ENCODE data around the gene CNTNAP2.

Gene CNTNAP2

GRCh38 chr7:147857152-147858140, 1740.8 kb downstream of the CNTNAP2 start:
- no peak for DNase-seq (ENCODE audit: low spot score)

GRCh38 chr7:147858421-147858820, 1741.8 kb downstream of the CNTNAP2 start:
- DNase-seq (ENCODE audit: low spot score) = no peak

DNA sequence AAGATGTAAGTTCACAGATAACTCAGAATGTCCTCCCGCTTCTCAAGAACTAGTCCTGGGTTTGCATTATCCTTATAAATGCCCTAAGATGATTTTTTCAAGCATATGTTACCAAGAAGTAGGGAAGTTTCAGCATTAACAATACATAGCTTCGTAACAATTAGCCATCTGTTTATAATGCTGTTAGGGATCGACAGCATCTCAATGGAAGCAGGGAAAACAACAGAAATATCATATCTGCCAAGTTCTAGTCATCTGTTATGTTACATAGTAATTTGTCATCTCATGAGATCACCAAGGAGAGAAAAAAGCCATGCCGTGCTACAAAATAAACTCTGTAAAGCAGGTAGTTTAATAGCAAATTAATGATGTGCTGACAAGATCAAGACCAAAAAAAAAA, 1742.4 kb downstream of the CNTNAP2 start:
- no peak for DNase-seq (ENCODE audit: low spot score)

DNA sequence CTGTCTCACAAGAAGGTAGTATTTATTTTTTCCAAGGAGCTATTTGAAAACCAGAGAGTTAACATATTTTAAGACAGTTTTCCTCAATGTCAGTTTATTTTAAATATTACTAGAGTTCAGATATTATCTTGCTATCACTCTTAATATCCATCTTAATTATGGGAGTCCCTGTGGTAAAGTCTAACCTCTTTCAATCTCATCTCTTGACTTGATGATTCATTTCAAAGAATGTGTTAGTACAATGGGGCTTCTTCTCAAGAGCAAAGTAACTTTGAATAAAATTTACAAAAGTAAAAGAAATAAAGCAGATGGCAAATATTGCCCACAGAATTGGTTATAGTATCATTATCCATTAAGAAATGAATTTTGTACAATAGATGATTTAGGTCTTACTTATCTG, 1742.9 kb downstream of the CNTNAP2 start:
- DNase-seq (ENCODE audit: low spot score) = no peak

DNA sequence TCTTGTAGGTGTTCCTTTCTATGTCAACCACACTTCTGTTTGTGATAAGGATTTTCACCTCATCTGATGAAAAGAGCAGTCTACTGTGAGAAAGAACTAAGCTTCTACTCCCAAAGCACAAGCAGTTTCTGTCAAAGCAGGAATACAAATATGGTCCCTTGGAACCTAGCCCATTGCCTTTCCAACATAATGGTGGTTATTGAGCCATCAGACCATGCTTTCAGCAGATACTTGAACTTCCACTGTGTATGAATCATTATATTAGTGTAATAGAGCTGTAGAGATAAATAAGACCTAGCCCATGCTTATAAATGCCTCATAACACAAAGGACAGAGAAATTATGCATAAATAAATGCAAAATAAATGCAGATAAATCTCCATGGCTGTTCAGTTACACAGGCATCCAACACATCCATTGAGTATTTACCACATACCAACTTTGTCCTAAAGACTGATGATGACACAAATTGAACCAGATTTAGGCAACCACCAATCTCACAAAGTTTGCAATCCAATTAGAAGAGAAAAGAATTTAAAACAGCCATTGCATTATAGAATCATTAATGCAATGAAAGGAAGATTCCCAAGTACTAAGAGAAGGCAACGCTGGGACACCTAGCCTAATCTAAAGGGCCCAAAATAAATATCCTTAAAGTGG, 1744.6 kb downstream of the CNTNAP2 start:
- DNase-seq (ENCODE audit: low spot score) = peak; percentile 68

DNA sequence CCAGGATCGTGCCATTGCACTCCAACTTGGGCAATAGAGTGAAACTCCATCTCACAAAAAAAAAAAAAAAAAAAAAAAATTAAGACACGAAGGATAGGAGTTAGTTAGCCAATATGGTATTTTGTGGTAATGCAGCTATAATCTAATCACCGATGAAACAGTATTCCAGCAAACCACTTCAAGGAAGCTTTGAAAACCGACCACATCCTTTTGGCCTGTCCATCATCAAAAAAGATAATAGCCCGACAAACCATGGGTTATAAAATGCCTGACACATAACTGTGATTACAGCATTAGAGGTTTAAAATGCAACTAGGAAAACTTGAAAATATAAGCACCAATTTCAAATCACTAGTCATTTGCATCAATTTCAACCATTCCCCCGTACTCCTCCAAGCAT, 1745.3 kb downstream of the CNTNAP2 start:
- DNase-seq (ENCODE audit: low spot score) = no peak

DNA sequence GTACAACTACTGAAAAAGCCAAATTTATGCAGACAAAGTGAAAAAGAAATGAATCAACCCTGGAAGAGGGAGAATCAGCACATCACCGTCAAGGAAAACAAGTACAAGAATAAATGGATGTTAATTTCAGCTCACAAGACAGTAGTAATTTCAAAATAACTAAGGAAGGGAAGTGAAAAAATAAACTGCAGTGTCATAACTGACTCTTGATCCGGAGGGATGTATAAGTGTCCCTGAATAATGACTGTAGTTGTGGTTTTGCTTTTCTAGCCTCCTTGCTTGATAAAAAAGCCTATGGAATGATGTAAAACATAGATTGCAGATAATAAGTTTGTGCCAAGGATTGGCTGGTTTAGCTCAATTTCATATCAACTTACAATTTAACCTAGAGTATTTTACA, 1752.9 kb downstream of the CNTNAP2 start:
- DNase-seq (ENCODE audit: low spot score) = no peak

GRCh38 chr7:147878912-147879661, 1762.5 kb downstream of the CNTNAP2 start:
- DNase-seq (ENCODE audit: low spot score) = no peak

GRCh38 chr7:147885869-147886268, 1769.3 kb downstream of the CNTNAP2 start:
- no peak for DNase-seq (ENCODE audit: low spot score)

- peak; percentile 21 for DNase-seq (ENCODE audit: low spot score)
Measured at GRCh38 chr7:147894271-147894670, 1777.7 kb downstream of the CNTNAP2 start.

DNA sequence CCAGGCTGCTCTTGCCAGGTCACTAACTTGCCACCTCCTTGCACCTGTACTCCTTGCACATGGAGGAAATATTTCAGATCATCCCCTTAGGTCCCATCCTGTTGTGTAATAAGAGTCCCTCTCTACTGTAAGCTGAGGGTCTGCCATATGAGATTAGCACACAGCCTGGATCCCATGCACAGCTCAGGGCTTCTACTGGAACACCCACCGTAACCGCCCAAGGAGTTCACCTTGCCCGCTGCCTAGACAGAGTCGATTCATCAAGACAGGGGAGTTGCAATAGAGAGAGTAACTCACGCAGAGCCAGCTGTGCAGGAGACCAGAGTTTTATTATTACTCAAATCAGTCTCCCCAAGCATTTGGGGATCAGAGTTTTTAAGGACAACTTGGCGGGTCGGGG, 1779.5 kb downstream of the CNTNAP2 start:
- no peak for DNase-seq (ENCODE audit: low spot score)

- DNase-seq (ENCODE audit: low spot score) = no peak
Measured at GRCh38 chr7:147903536-147904218, 1787.1 kb downstream of the CNTNAP2 start.

GRCh38 chr7:147904219-147904576, 1787.6 kb downstream of the CNTNAP2 start:
- DNase-seq (ENCODE audit: low spot score) = no peak

DNA sequence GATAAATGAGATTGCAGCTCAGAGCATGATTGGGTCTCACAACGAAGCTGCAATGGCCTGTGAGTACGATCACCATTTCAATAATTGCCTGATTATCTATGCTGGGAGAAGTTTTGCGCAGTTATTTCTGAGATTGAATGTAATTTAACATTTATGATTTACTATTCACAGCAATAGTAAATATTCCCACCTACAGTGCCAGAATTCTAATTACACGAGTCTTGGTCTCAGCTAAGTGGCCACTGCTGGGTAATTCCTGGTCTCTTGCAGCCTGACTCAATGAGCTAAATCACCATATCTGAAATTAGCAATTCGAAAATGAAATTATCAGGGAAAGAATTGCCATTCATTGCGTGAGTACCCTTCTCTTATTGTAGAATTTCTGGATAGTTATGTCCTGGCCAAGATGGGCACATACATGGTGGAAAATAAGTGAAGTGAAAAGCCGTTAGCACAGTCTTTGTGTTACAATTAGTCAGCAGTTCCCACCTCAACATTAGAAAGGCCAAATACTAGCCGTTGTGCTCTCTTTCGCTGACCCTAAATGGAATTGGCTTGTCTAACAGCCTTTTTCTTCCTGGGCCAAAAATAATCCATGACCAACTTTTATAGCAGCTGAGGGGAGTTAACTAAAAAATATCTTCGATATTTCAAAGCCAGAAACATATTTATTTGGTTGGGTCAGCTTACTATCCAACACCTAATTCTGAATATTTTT, 1793.0 kb downstream of the CNTNAP2 start:
- no peak for DNase-seq (ENCODE audit: low spot score)

DNA sequence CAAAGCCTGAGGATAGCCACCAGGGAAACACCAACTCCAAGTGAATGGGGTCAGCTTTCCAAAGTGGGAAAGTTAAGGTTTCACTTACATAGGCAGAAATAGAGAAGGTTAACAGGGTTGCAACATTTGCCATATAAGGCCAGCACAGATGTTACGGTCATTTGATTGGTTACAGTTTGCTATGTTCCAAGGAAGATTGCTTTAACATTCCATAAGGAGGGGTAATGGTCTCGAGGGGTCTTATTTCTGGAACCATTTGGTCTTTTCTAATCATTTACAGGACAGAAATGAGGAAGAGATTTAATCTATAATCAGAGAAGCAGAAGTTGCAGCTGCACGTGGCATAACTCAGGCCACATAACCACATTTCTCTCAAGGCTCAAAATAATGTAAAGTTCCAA, 1794.6 kb downstream of the CNTNAP2 start:
- no peak for DNase-seq (ENCODE audit: low spot score)

GRCh38 chr7:147912291-147912690, 1795.7 kb downstream of the CNTNAP2 start:
- DNase-seq (ENCODE audit: low spot score) = no peak

DNA sequence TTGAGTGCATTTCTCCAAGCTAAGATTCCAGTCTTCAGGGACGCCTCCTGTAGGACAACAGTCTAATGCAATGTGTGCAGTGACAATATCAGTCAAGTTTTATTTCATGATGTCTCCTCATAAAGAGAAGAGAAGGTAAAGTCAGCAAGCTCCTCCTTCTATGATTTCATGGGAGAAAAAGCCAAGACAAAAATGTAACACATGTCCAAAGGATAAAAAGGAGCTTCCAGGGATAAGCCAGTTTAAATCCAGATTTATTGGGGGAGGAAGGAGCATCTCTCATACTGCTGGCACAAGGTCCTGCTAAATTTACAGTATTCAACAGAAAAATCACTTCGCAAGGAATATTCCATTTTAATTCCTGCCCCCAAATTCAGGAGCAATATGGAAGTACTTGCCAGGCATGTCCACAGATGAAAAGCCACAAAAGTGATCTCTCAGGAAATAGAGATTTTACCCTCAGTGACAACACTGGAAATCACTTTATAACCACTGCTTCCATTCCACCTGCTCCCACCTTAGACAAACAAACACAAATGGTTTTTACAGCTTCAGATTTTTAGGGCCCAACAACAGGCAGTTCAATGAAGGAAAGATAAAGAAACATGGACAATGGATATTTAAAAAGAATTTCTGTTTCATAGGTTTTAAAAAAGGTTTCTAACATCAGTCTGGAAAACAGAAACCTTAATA, 1796.5 kb downstream of the CNTNAP2 start:
- DNase-seq (ENCODE audit: low spot score) = no peak

- no peak for DNase-seq (ENCODE audit: low spot score)
Measured at GRCh38 chr7:147915781-147916180, 1799.2 kb downstream of the CNTNAP2 start.

- no peak for DNase-seq (ENCODE audit: low spot score)
Measured at GRCh38 chr7:147916573-147916972, 1800.0 kb downstream of the CNTNAP2 start.

- no peak for DNase-seq (ENCODE audit: low spot score)
Measured at GRCh38 chr7:147923841-147924240, 1807.2 kb downstream of the CNTNAP2 start.

DNA sequence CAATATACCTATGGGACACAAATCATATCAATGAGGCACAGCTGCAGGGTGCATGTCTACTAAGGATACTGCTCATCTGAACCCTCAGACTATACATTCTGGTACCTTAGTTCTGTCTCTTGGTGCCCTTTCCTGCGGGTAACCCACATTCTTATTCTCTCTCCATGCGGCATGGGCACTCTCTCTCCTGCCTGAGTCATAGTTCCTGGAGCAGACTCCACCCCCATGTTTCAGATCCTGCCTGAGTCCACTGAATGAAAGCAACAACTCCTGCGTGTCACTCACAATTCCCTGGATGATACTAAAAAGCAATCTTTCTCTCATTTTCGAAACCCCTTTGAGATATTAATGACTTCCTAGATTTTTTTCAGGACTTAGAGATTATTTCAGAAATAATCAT, 1820.8 kb downstream of the CNTNAP2 start:
- DNase-seq (ENCODE audit: low spot score) = peak; percentile 13

All from GM03348 (cell line).